ENCODE data around the gene L3MBTL3.

L3MBTL3 gene

GRCh38 chr6:130026859-130027258 is 8.5 kb downstream of the L3MBTL3 start:
- in situ Hi-C loops (cut with HindIII; ENCODE audit: low sequenced_read_pairs): no loop called here

- in situ Hi-C loops (cut with HindIII; ENCODE audit: low sequenced_read_pairs): no loop called here
Observed at GRCh38 chr6:130027948-130028347, 9.6 kb downstream of the L3MBTL3 start.

GRCh38 chr6:130029163-130029562 is 10.8 kb downstream of the L3MBTL3 start:
- in situ Hi-C loops (cut with HindIII; ENCODE audit: low sequenced_read_pairs): no loop called here

GRCh38 chr6:130032758-130033340 is 14.5 kb downstream of the L3MBTL3 start:
- in situ Hi-C loops (cut with HindIII; ENCODE audit: low sequenced_read_pairs): no loop called here

GRCh38 chr6:130033949-130034348 is 15.6 kb downstream of the L3MBTL3 start:
- in situ Hi-C loops (cut with HindIII; ENCODE audit: low sequenced_read_pairs): no loop called here

- in situ Hi-C loops (cut with HindIII; ENCODE audit: low sequenced_read_pairs): no loop called here
Observed at GRCh38 chr6:130034378-130035146, 16.2 kb downstream of the L3MBTL3 start.

- in situ Hi-C loops (cut with HindIII; ENCODE audit: low sequenced_read_pairs): no loop called here
Observed at GRCh38 chr6:130035211-130035610, 16.8 kb downstream of the L3MBTL3 start.

- in situ Hi-C loops (cut with HindIII; ENCODE audit: low sequenced_read_pairs): no loop called here
Observed at GRCh38 chr6:130037207-130037811, 18.9 kb downstream of the L3MBTL3 start.

- in situ Hi-C loops (cut with HindIII; ENCODE audit: low sequenced_read_pairs): no loop called here
Observed at GRCh38 chr6:130041594-130041993, 23.2 kb downstream of the L3MBTL3 start.

- in situ Hi-C loops (cut with HindIII; ENCODE audit: low sequenced_read_pairs): no loop called here
Observed at GRCh38 chr6:130043344-130043743, 25.0 kb downstream of the L3MBTL3 start.

GRCh38 chr6:130045622-130046021 is 27.2 kb downstream of the L3MBTL3 start:
- in situ Hi-C loops (cut with HindIII; ENCODE audit: low sequenced_read_pairs): no loop called here

GRCh38 chr6:130046671-130047070 is 28.3 kb downstream of the L3MBTL3 start:
- in situ Hi-C loops (cut with HindIII; ENCODE audit: low sequenced_read_pairs): no loop called here

GRCh38 chr6:130047088-130047995 is 29.0 kb downstream of the L3MBTL3 start:
- in situ Hi-C loops (cut with HindIII; ENCODE audit: low sequenced_read_pairs): no loop called here

- in situ Hi-C loops (cut with HindIII; ENCODE audit: low sequenced_read_pairs): no loop called here
Observed at GRCh38 chr6:130050230-130050629, 31.8 kb downstream of the L3MBTL3 start.

GRCh38 chr6:130054725-130055124 is 36.3 kb downstream of the L3MBTL3 start:
- in situ Hi-C loops (cut with HindIII; ENCODE audit: low sequenced_read_pairs): no loop called here

- in situ Hi-C loops (cut with HindIII; ENCODE audit: low sequenced_read_pairs): no loop called here
Observed at GRCh38 chr6:130055271-130055670, 36.9 kb downstream of the L3MBTL3 start.

GRCh38 chr6:130057495-130057894 is 39.1 kb downstream of the L3MBTL3 start:
- in situ Hi-C loops (cut with HindIII; ENCODE audit: low sequenced_read_pairs): no loop called here

- in situ Hi-C loops (cut with HindIII; ENCODE audit: low sequenced_read_pairs): no loop called here
Observed at GRCh38 chr6:130063806-130064205, 45.4 kb downstream of the L3MBTL3 start.

GRCh38 chr6:130065609-130066156 is 47.3 kb downstream of the L3MBTL3 start:
- in situ Hi-C loops (cut with HindIII; ENCODE audit: low sequenced_read_pairs): no loop called here

GRCh38 chr6:130069485-130069884 is 51.1 kb downstream of the L3MBTL3 start:
- in situ Hi-C loops (cut with HindIII; ENCODE audit: low sequenced_read_pairs): no loop called here

GRCh38 chr6:130070326-130070725 is 51.9 kb downstream of the L3MBTL3 start:
- in situ Hi-C loops (cut with HindIII; ENCODE audit: low sequenced_read_pairs): no loop called here
